Activated CD4-positive, alpha-beta memory T cell treated with anti-CD3 and anti-CD28 coated beads for 36 hours (primary cell): Measurements from ENCODE around the gene HPS5. TPM values are rescaled to one million over a fixed set of nuclear protein-coding genes. Genes with fewer than 3 reads are reported as not detected.

ENCODE experiments used
- CTCF ChIA-PET: fragments of 350-600 bp; sonication (Branson Sonifier 250); formaldehyde crosslinking; loops from one replicate; lab custom pipeline; 2021; ENCODE audit warnings: antibody characterized with exemption, inconsistent platforms; lab: Charles Lee
- POLR2A ChIA-PET: fragments of 350-600 bp; sonication (Branson Sonifier 250); formaldehyde crosslinking; loops from one replicate; lab custom pipeline; 2021; ENCODE audit warnings: antibody characterized with exemption; lab: Charles Lee
- DNase-seq: peaks from one replicate; pipeline ENCODE4 v3.0.0-alpha.2; 2020
- H3K27ac Mint-ChIP-seq: one replicate; pipeline ENCODE4 v1.8.0; 2021; ENCODE audit warnings: mixed read lengths
- H3K27me3 Mint-ChIP-seq: one replicate; pipeline ENCODE4 v1.8.0; 2021; ENCODE audit warnings: mixed read lengths
- H3K36me3 Mint-ChIP-seq: one replicate; pipeline ENCODE4 v1.8.0; 2021; ENCODE audit warnings: mixed read lengths
- H3K4me1 Mint-ChIP-seq: one replicate; pipeline ENCODE4 v1.8.0; 2021; ENCODE audit warnings: low read depth, mixed read lengths
- H3K4me3 Mint-ChIP-seq: one replicate; pipeline ENCODE4 v1.8.0; 2021; ENCODE audit warnings: mild to moderate bottlenecking, mixed read lengths
- H3K9me3 Mint-ChIP-seq: one replicate; pipeline ENCODE4 v1.8.0; 2021; ENCODE audit warnings: mixed read lengths
- intact Hi-C: fragments of 100-400 bp; cut with micrococcal nuclease; formaldehyde crosslinking; loops from one replicate; pipeline ENCODE4 v1.15.1; 2023
- total RNA-seq, 2 experiments: library from RNA; stranded (reverse); gene quantifications; one replicate each; pipeline ENCODE4 v1.2.3, GENCODE V29; 2021

Gene HPS5
- total RNA-seq, 2 experiments from 2014 or later, result 19.9 to 20.9 TPM

DNA sequence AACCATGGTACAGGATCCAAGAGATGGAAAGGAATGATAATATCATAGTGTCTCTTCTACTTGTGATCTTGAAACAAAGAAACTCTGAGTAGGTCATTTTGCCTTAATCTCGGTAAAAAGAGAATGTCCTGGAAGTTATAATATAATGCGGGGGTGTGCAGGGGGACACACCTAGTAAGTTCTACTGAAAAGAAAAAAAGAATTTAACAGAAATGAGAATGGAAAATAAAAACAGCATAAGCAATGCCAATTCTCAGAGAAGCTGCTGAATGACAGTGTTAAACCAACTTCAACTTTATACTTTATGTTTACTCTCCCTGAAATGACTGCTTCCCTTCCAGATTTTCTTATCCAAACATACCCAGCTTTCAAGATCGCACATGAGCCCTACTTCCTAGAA, 2.0 kb downstream of the HPS5 start:
- H3K4me1 Mint-ChIP-seq, result peaks cover 54% of the 10 kb centered on the region
- H3K9me3 Mint-ChIP-seq, result no peaks in the 10 kb centered on the region
- no peak for DNase-seq
- ChIA-PET CTCF (interaction anchor here (1.0 to 4.0 kb wide), 5 partner anchors 76 to 206 kb away, joined by 3 to 21 read pairs (median 3); partner anchors contain the start of gene LDHA), POLR2A (interaction anchor here (0.6 to 4.2 kb wide), 3 partner anchors 9 to 75 kb away, joined by 4 to 43 read pairs (median 24); partner anchors contain the start of gene LDHA)
- H3K27me3 Mint-ChIP-seq, result no peaks in the 10 kb centered on the region
- H3K4me3 Mint-ChIP-seq, result peak overlapping the region; percentile 44
- peaks cover 15% of the 10 kb centered on the region for H3K36me3 Mint-ChIP-seq
- no peak overlapping the region for H3K27ac Mint-ChIP-seq
- intact Hi-C loops, result loop anchor here (5.0 kb wide), 1 partner anchor 308 kb away; the partner anchor contains the start of gene SERGEF

DNA sequence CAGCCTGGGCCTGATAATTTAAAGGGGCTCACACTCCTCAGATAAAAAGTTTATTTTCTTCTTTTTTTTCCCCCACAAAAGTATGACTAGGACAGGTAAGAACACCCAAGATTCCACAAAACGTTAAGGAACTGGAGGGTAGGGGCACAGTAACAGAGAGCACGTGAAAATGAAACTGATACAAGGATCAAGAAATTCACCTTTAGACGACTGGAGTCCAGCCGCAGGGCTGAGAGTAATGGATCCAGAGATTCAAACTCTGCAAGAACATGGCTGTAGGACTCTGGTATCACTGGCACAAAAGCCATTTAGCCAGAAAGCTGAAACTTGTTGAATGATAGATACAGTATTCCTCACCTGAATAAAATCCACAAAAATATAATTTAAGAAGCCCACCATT, 4.4 kb downstream of the HPS5 start:
- Mint-ChIP-seq H3K27ac (no peak overlapping the region), H3K4me3 (no peak overlapping the region), H3K27me3 (no peaks in the 10 kb centered on the region), H3K9me3 (no peaks in the 10 kb centered on the region), H3K36me3 (peaks cover 10% of the 10 kb centered on the region), H3K4me1 (peaks cover 50% of the 10 kb centered on the region)
- intact Hi-C loops, result no loop called here
- POLR2A ChIA-PET, result no interaction called here
- CTCF ChIA-PET, result no interaction called here
- no peak for DNase-seq

GRCh38 chr11:18315893-18316292, 6.0 kb downstream of the HPS5 start:
- Mint-ChIP-seq H3K4me3 (no peak overlapping the region), H3K36me3 (peaks cover 15% of the 10 kb centered on the region), H3K4me1 (peaks cover 48% of the 10 kb centered on the region), H3K9me3 (no peaks in the 10 kb centered on the region), H3K27me3 (no peaks in the 10 kb centered on the region), H3K27ac (no peak overlapping the region)
- CTCF ChIA-PET, result interaction anchor here (0.7 to 1.5 kb wide), 3 partner anchors 10 to 406 kb away, joined by 3 to 7 read pairs (median 4); no protein-coding TSS in a partner anchor
- DNase-seq, result no peak
- POLR2A ChIA-PET, result interaction anchor here (2.1 kb wide), 1 partner anchor 80 kb away, joined by 6 read pairs; no protein-coding TSS in a partner anchor
- intact Hi-C loops, result no loop called here

DNA sequence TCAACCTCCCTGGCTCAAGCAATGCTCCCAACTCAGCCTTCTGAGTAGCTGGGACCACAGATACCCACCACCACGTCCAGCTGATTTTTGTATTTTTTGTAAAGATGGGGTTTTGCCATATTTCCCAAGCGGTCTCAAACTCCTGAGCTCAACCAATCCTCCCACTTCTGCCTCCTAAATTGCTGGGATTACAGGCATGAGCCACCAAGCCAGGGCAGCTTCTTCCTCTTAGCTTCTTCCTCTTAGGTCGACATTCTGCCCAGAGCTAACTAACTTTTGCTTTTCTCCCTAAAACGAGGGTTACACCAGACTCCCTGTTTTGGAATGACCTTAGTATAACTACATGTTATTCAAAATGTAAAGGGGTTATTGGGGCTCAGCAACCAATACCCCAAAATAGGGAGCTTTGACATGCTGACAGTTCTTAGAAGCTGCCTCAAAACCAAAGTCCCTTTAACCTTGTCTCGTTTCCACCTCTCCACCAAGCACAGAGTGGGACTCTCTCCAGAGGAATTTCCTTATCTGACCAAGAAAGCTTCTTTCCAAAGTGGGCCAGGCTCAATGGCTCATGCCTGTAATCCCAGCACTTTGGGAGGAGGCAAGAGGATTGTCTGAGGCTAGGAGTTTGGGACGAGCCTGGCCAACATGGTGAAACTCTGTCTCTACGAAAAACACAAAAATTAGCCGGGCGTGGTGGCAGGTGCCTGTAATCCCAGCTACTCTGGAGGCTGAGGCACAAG, 7.0 kb downstream of the HPS5 start:
- no peaks in the 10 kb centered on the region for H3K27me3 Mint-ChIP-seq
- ChIA-PET POLR2A (interaction anchor here (2.1 kb wide), 1 partner anchor 81 kb away, joined by 6 read pairs; no protein-coding TSS in a partner anchor), CTCF (interaction anchor here (0.7 to 1.7 kb wide), 3 partner anchors 71 to 408 kb away, joined by 3 to 6 read pairs (median 4); no protein-coding TSS in a partner anchor)
- peaks cover 40% of the 10 kb centered on the region for H3K4me1 Mint-ChIP-seq
- no peak overlapping the region for H3K4me3 Mint-ChIP-seq
- intact Hi-C loops, result no loop called here
- peaks cover 20% of the 10 kb centered on the region for H3K36me3 Mint-ChIP-seq
- DNase-seq, result no peak
- no peaks in the 10 kb centered on the region for H3K9me3 Mint-ChIP-seq
- no peak overlapping the region for H3K27ac Mint-ChIP-seq

GRCh38 chr11:18313965-18314763, 7.8 kb downstream of the HPS5 start:
- no peak for DNase-seq
- no peaks in the 10 kb centered on the region for H3K9me3 Mint-ChIP-seq
- no peaks in the 10 kb centered on the region for H3K27me3 Mint-ChIP-seq
- intact Hi-C loops, result no loop called here
- H3K27ac Mint-ChIP-seq, result no peak overlapping the region
- peaks cover 32% of the 10 kb centered on the region for H3K4me1 Mint-ChIP-seq
- H3K4me3 Mint-ChIP-seq, result no peak overlapping the region
- peaks cover 21% of the 10 kb centered on the region for H3K36me3 Mint-ChIP-seq
- CTCF ChIA-PET, result interaction anchor here (0.8 to 1.7 kb wide), 2 partner anchors 70 to 409 kb away, joined by 3 to 6 read pairs; no protein-coding TSS in a partner anchor
- POLR2A ChIA-PET, result interaction anchor here (2.1 kb wide), 1 partner anchor 82 kb away, joined by 6 read pairs; no protein-coding TSS in a partner anchor

- intact Hi-C loops, result no loop called here
- DNase-seq, result no peak
- Mint-ChIP-seq H3K4me1 (peaks cover 22% of the 10 kb centered on the region), H3K9me3 (no peaks in the 10 kb centered on the region), H3K27ac (peak overlapping the region; percentile 18), H3K27me3 (no peaks in the 10 kb centered on the region), H3K36me3 (peaks cover 28% of the 10 kb centered on the region), H3K4me3 (no peak overlapping the region)
- CTCF ChIA-PET, result interaction anchor here (0.7 to 1.2 kb wide), 2 partner anchors 9 to 69 kb away, joined by 3 to 4 read pairs; no protein-coding TSS in a partner anchor
- POLR2A ChIA-PET, result no interaction called here
Observed at GRCh38 chr11:18312663-18313420, 9.1 kb downstream of the HPS5 start.

DNA sequence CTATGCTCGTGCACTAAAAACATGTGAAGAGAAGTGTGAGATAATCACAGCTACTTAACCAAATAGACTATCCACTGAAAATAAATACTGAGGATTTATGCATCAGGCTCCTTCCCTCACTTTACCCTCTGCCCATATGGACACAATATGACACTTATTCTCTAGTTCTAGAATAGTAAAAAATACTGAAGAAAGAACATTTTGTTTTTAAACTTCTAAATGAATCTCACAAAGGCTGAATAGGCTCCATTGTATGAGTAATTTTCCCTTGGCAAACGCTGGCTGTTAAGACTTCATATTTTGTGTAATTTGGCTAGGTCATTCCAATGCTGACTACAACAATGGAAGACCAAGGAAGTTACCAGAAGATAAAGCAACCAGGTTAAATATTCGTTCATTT, 9.9 kb downstream of the HPS5 start:
- no peaks in the 10 kb centered on the region for H3K27me3 Mint-ChIP-seq
- no peak overlapping the region for H3K4me3 Mint-ChIP-seq
- H3K36me3 Mint-ChIP-seq, result peaks cover 25% of the 10 kb centered on the region
- no peak overlapping the region for H3K27ac Mint-ChIP-seq
- no peaks in the 10 kb centered on the region for H3K9me3 Mint-ChIP-seq
- peaks cover 20% of the 10 kb centered on the region for H3K4me1 Mint-ChIP-seq
- no peak for DNase-seq
- POLR2A ChIA-PET, result interaction anchor here (1.4 kb wide), 1 partner anchor 72 kb away, joined by 3 read pairs; no protein-coding TSS in a partner anchor
- intact Hi-C loops, result no loop called here
- CTCF ChIA-PET, result interaction anchor here (0.9 to 1.2 kb wide), 1 partner anchor 68 kb away, joined by 3 to 4 read pairs; no protein-coding TSS in a partner anchor

GRCh38 chr11:18310800-18311340, 11.1 kb downstream of the HPS5 start:
- Mint-ChIP-seq H3K27me3 (no peaks in the 10 kb centered on the region), H3K4me3 (no peak overlapping the region), H3K27ac (no peak overlapping the region), H3K36me3 (peaks cover 34% of the 10 kb centered on the region), H3K4me1 (peaks cover 20% of the 10 kb centered on the region), H3K9me3 (no peaks in the 10 kb centered on the region)
- ChIA-PET POLR2A (interaction anchor here (0.7 to 1.4 kb wide), 2 partner anchors 9 to 73 kb away, joined by 3 to 4 read pairs; no protein-coding TSS in a partner anchor), CTCF (interaction anchor here (0.9 kb wide), 1 partner anchor 67 kb away, joined by 3 read pairs; no protein-coding TSS in a partner anchor)
- intact Hi-C loops, result no loop called here
- no peak for DNase-seq

- no peaks in the 10 kb centered on the region for H3K9me3 Mint-ChIP-seq
- H3K4me3 Mint-ChIP-seq, result no peak overlapping the region
- DNase-seq, result no peak
- no peaks in the 10 kb centered on the region for H3K27me3 Mint-ChIP-seq
- no peak overlapping the region for H3K27ac Mint-ChIP-seq
- peaks cover 36% of the 10 kb centered on the region for H3K36me3 Mint-ChIP-seq
- intact Hi-C loops, result no loop called here
- peaks cover 16% of the 10 kb centered on the region for H3K4me1 Mint-ChIP-seq
- ChIA-PET POLR2A (no interaction called here), CTCF (no interaction called here)
Observed at GRCh38 chr11:18309691-18310090, 12.2 kb downstream of the HPS5 start.

DNA sequence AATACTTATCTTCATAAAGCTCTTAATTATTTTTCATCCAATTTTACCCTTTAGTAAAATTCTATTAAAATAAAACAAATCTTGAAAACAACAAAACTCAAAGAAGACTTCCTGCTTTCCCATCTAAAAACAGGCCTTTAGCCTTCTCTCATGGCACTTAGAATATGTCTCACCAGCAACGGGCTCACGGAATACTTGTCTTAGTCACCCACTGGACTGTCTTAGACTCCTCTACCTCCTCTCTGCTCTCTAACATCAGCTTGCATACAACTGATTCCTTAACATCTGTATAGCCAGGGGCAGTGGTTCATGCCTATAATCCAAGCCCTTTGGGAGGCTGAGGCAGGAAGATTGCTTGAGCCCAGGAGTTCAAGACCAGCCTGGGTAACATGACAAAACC, 13.7 kb downstream of the HPS5 start:
- Mint-ChIP-seq H3K36me3 (peaks cover 44% of the 10 kb centered on the region), H3K4me1 (peaks cover 11% of the 10 kb centered on the region), H3K9me3 (no peaks in the 10 kb centered on the region), H3K4me3 (no peak overlapping the region), H3K27ac (no peak overlapping the region), H3K27me3 (no peaks in the 10 kb centered on the region)
- no peak for DNase-seq
- intact Hi-C loops, result no loop called here
- POLR2A ChIA-PET, result interaction anchor here (1.0 kb wide), 1 partner anchor 14 kb away, joined by 5 read pairs; the partner anchor contains the start of genes GTF2H1 and HPS5
- CTCF ChIA-PET, result interaction anchor here (1.0 to 1.4 kb wide), 2 partner anchors 40 to 65 kb away, joined by 3 to 4 read pairs; no protein-coding TSS in a partner anchor
